Prostate gland (tissue), 2 donors: ENCODE measurements around the gene SCNN1G.

ENCODE experiments used
- POLR2A ChIP-seq: fragments of 450-650 bp; IDR thresholded peaks from one replicate; pipeline ENCODE4 v1.6.1; 2016; ENCODE audit warnings: antibody characterized with exemption, mild to moderate bottlenecking
- POLR2AphosphoS5 ChIP-seq: sonication (generic); formaldehyde crosslinking; IDR thresholded peaks from one replicate; pipeline ENCODE4 v1.6.1; 2017; ENCODE audit warnings: antibody characterized with exemption
- TF ChIP-seq, protein P1 (sequence below), 4 experiments: fragments of 200-600 bp in 2 of 4; fragments of 450-650 bp in 2 of 4; sonication (generic) in 2 of 4; IDR thresholded peaks; 1 replicate in 3 of 4; 2 replicates in 1 of 4; pipeline ENCODE4 v1.5.1; 2016 to 2019; ENCODE audit warnings: antibody characterized with exemption in 4 of 4, mild to moderate bottlenecking in 2 of 4, moderate library complexity in 2 of 4

DNA sequence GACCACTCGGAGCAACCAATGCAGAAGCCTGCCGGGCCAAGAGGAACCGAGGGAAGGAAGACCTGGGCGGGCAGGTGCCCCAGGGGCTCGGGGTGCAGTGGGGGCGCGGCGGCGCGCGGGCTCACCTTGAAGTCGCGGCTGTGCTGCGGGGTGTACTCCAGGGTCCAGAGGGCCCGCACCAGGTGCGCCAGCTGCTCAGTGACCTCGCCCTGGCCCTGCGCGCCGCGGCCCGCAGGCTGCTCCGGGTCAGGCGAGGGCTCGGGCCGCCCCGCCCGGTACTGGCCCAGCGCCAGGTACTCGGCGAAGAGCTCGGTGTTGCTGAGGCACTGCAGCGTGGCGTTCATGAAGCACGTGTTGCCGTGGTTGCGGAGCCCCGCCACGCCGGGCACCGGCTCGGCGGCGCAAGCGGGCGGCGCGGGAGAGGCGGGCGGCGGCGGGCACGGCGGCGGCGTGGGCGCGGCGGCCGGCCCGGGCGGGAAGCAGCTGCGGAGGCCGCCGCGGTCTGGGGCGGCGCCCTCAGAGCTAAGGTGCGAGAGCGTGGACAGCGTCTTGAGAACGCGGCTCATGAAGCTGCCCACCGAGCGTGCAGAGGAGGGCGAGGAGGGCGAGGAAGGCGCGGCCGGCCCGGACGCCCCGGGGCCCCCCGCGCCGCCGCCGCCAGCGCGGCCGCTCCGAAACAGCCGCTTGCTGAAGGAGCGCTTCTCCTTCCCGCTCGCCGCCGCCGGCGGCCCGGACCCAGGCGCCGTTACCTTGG, 33.9 kb upstream of the SCNN1G start:
- TF ChIP-seq POLR2A (no peak), POLR2AphosphoS5 (no peak)
- TF ChIP-seq, protein P1, sequence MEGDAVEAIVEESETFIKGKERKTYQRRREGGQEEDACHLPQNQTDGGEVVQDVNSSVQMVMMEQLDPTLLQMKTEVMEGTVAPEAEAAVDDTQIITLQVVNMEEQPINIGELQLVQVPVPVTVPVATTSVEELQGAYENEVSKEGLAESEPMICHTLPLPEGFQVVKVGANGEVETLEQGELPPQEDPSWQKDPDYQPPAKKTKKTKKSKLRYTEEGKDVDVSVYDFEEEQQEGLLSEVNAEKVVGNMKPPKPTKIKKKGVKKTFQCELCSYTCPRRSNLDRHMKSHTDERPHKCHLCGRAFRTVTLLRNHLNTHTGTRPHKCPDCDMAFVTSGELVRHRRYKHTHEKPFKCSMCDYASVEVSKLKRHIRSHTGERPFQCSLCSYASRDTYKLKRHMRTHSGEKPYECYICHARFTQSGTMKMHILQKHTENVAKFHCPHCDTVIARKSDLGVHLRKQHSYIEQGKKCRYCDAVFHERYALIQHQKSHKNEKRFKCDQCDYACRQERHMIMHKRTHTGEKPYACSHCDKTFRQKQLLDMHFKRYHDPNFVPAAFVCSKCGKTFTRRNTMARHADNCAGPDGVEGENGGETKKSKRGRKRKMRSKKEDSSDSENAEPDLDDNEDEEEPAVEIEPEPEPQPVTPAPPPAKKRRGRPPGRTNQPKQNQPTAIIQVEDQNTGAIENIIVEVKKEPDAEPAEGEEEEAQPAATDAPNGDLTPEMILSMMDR (IDR thresholded peaks at IDR 0.05): no peak
